PC-9 (cell line): ENCODE measurements around the gene KIF5B.

Source experiments
- EZH2 ChIP-seq: fragments of 200-600 bp; sonication (generic); IDR thresholded peaks from 2 replicates; pipeline ENCODE4 v1.8.0; 2017; ENCODE audit warnings: antibody characterized with exemption, low read depth
- TF ChIP-seq, protein P1 (sequence below): fragments of 200-600 bp; sonication (generic); conservative IDR thresholded peaks from 2 replicates; pipeline ENCODE4 v1.6.1; 2017; ENCODE audit warnings: mixed run types, antibody characterized with exemption, mild to moderate bottlenecking, moderate library complexity

DNA sequence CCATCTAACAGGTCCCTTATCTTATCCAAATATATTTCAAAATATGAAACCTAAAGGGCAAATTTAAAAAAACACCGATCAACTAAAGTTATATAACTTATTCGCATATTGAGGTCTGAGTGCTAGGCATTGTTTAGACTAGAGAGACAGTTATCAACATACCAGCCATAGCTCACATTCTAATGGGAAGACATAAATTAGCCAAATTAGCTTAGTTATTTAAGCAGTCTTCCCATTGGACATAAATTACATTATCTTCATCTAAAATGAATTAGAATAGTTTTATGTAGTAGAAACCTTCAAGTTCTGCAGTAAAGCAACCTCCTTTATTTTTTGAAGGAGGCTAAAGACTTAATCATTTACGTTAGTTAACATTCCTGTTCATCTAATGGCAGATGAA is 17.4 kb downstream of the KIF5B start:
- TF ChIP-seq, protein P1, sequence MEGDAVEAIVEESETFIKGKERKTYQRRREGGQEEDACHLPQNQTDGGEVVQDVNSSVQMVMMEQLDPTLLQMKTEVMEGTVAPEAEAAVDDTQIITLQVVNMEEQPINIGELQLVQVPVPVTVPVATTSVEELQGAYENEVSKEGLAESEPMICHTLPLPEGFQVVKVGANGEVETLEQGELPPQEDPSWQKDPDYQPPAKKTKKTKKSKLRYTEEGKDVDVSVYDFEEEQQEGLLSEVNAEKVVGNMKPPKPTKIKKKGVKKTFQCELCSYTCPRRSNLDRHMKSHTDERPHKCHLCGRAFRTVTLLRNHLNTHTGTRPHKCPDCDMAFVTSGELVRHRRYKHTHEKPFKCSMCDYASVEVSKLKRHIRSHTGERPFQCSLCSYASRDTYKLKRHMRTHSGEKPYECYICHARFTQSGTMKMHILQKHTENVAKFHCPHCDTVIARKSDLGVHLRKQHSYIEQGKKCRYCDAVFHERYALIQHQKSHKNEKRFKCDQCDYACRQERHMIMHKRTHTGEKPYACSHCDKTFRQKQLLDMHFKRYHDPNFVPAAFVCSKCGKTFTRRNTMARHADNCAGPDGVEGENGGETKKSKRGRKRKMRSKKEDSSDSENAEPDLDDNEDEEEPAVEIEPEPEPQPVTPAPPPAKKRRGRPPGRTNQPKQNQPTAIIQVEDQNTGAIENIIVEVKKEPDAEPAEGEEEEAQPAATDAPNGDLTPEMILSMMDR: no peak
- TF ChIP-seq EZH2: no peak
